GM20000 (cell line): ENCODE results near the gene MSLN.

Source experiments
- DNase-seq: peaks from one replicate; pipeline ENCODE4 v3.0.0; 2012; ENCODE audit warnings: low spot score
- CTCF ChIP-seq: IDR thresholded peaks from 2 replicates; pipeline ENCODE4 v1.5.1; 2012; ENCODE audit warnings: mild to moderate bottlenecking, control low read depth; ENCODE audit errors: extremely low read depth, missing control alignments

Gene MSLN

GRCh38 chr16:734208-734980 lies 26.1 kb upstream of the MSLN start:
- TF ChIP-seq CTCF = no peak
- DNase-seq = no peak

GRCh38 chr16:734981-735881 lies 25.3 kb upstream of the MSLN start:
- DNase-seq = no peak
- TF ChIP-seq CTCF = no peak

- TF ChIP-seq CTCF = no peak
- peak; percentile 75 for DNase-seq
These were observed 24.5 kb upstream of the MSLN start for GRCh38 chr16:735982-736453.

- TF ChIP-seq CTCF = no peak
These were observed 23.5 kb upstream of the MSLN start for GRCh38 chr16:736936-737481.

GRCh38 chr16:739560-740458 lies 20.7 kb upstream of the MSLN start:
- no peak for DNase-seq

More at GRCh38 chr16:736936-737481, 23.5 kb upstream of the MSLN start:
- no peak for DNase-seq

GRCh38 chr16:740459-740763 lies 20.1 kb upstream of the MSLN start:
- TF ChIP-seq CTCF = no peak
- no peak for DNase-seq

More at GRCh38 chr16:739560-740458, 20.7 kb upstream of the MSLN start:
- TF ChIP-seq CTCF = no peak
